Loucy (cell line): ENCODE data around the gene ZFHX2.

Source experiments
- H2AFZ ChIP-seq: fragments of 200-600 bp; sonication (generic); 2 replicates; pipeline ENCODE4 v1.6.0; 2016; ENCODE audit warnings: antibody characterized with exemption, mild to moderate bottlenecking, low read length, moderate library complexity
- H3F3A ChIP-seq: fragments of 200-600 bp; 2 replicates; pipeline ENCODE4 v1.6.0; 2016; ENCODE audit warnings: antibody characterized with exemption, low read depth, mild to moderate bottlenecking
- H3K27me3 ChIP-seq: fragments of 200-600 bp; sonication (generic); 2 replicates; pipeline ENCODE4 v1.6.1; 2014; ENCODE audit warnings: low read length, mild to moderate bottlenecking; ENCODE audit not compliant: insufficient read depth, poor library complexity, severe bottlenecking
- H3K36me3 ChIP-seq: fragments of 200-600 bp; sonication (generic); 2 replicates; pipeline ENCODE4 v1.6.1; 2016; ENCODE audit warnings: low read length; ENCODE audit not compliant: insufficient read depth
- H3K4me1 ChIP-seq: fragments of 200-600 bp; sonication (generic); 2 replicates; pipeline ENCODE4 v1.5.1; 2014; ENCODE audit warnings: low read length, mild to moderate bottlenecking; ENCODE audit not compliant: insufficient read depth, poor library complexity, severe bottlenecking
- H3K4me2 ChIP-seq: fragments of 200-600 bp; sonication (generic); 2 replicates; pipeline ENCODE4 v1.6.0; 2014; ENCODE audit warnings: antibody characterized with exemption, low read length, low read depth, mild to moderate bottlenecking; ENCODE audit not compliant: poor library complexity, severe bottlenecking
- H3K4me3 ChIP-seq: fragments of 200-600 bp; sonication (generic); 2 replicates; pipeline ENCODE4 v1.5.1; 2014; ENCODE audit warnings: low read length, mild to moderate bottlenecking, mixed read lengths; ENCODE audit not compliant: poor library complexity, severe bottlenecking
- H3K79me2 ChIP-seq: fragments of 200-600 bp; sonication (generic); 2 replicates; pipeline ENCODE4 v1.6.1; 2014; ENCODE audit warnings: low read length; ENCODE audit not compliant: insufficient read depth
- H3K9ac ChIP-seq: fragments of 200-600 bp; sonication (generic); 2 replicates; pipeline ENCODE4 v1.6.0; 2014; ENCODE audit warnings: mild to moderate bottlenecking, low read depth, low read length, moderate library complexity; ENCODE audit not compliant: poor library complexity, severe bottlenecking
- H3K9me2 ChIP-seq: fragments of 200-600 bp; sonication (generic); replicated peaks from 2 replicates; pipeline ENCODE4 v1.6.1; 2016; ENCODE audit warnings: low read depth, low read length, mixed read lengths
- H3K9me3 ChIP-seq: fragments of 200-600 bp; sonication (generic); 2 replicates; pipeline ENCODE4 v1.6.1; 2014; ENCODE audit warnings: mild to moderate bottlenecking, antibody characterized with exemption, low read length, low read depth; ENCODE audit not compliant: insufficient read depth
- H4K20me1 ChIP-seq: fragments of 200-600 bp; sonication (generic); 2 replicates; pipeline ENCODE4 v1.6.0; 2014; ENCODE audit warnings: antibody characterized with exemption, low read length, mild to moderate bottlenecking; ENCODE audit not compliant: insufficient read depth, poor library complexity, severe bottlenecking
- CTCF ChIP-seq: fragments of 200-600 bp; sonication (generic); conservative IDR thresholded peaks from 2 replicates; pipeline ENCODE4 v1.5.1; 2014; ENCODE audit warnings: mild to moderate bottlenecking, antibody characterized with exemption, low read length
- EZH2phosphoT487 ChIP-seq: fragments of 200-600 bp; IDR thresholded peaks from 2 replicates; pipeline ENCODE4 v1.6.1; 2018; ENCODE audit warnings: antibody characterized with exemption, mild to moderate bottlenecking, moderate library complexity, borderline replicate concordance

Gene ZFHX2

GRCh38 chr14:23582906-23583760 lies 31.6 kb upstream of the ZFHX2 start:
- no peak overlapping the region for H2AFZ ChIP-seq

GRCh38 chr14:23580948-23581281 lies 29.4 kb upstream of the ZFHX2 start:
- no peaks in the 10 kb centered on the region for H3K79me2 ChIP-seq
- no peaks in the 10 kb centered on the region for H4K20me1 ChIP-seq
- H3K4me2 ChIP-seq, result no peak overlapping the region
- H3K9ac ChIP-seq, result no peak overlapping the region
- H3F3A ChIP-seq, result no peaks in the 10 kb centered on the region
- no peak for TF ChIP-seq EZH2phosphoT487
- no peak for TF ChIP-seq CTCF
- no peaks in the 10 kb centered on the region for H3K27me3 ChIP-seq
- no peak overlapping the region for H3K4me3 ChIP-seq
- no peaks in the 10 kb centered on the region for H3K36me3 ChIP-seq
- no peaks in the 10 kb centered on the region for H3K9me3 ChIP-seq
- H2AFZ ChIP-seq, result no peak overlapping the region
- H3K9me2 ChIP-seq, result no peaks in the 10 kb centered on the region
- no peaks in the 10 kb centered on the region for H3K4me1 ChIP-seq

More at GRCh38 chr14:23582906-23583760, 31.6 kb upstream of the ZFHX2 start:
- Histone ChIP-seq H3K4me3 (no peak overlapping the region), H3K36me3 (no peaks in the 10 kb centered on the region), H3K4me1 (no peaks in the 10 kb centered on the region), H3K27me3 (no peaks in the 10 kb centered on the region), H3K9me3 (no peaks in the 10 kb centered on the region), H3K9ac (no peak overlapping the region), H3K4me2 (no peak overlapping the region), H4K20me1 (no peaks in the 10 kb centered on the region), H3F3A (no peaks in the 10 kb centered on the region), H3K9me2 (no peaks in the 10 kb centered on the region), H3K79me2 (no peaks in the 10 kb centered on the region)
- no peak for TF ChIP-seq CTCF
- no peak for TF ChIP-seq EZH2phosphoT487

- no peak for TF ChIP-seq CTCF
- TF ChIP-seq EZH2phosphoT487, result no peak
- Histone ChIP-seq H3K9me2 (no peaks in the 10 kb centered on the region), H3K9me3 (no peaks in the 10 kb centered on the region), H3K4me3 (no peak overlapping the region), H3K79me2 (no peaks in the 10 kb centered on the region), H3F3A (no peaks in the 10 kb centered on the region), H3K9ac (no peak overlapping the region), H3K4me2 (no peak overlapping the region), H3K27me3 (no peaks in the 10 kb centered on the region), H3K4me1 (no peaks in the 10 kb centered on the region), H2AFZ (no peak overlapping the region), H4K20me1 (no peaks in the 10 kb centered on the region), H3K36me3 (no peaks in the 10 kb centered on the region)
Observed at GRCh38 chr14:23580152-23580926, 28.8 kb upstream of the ZFHX2 start.
